COLO829 (cell line): ENCODE measurements around the gene KDELR1.

Experiments
- DNase-seq: peaks from one replicate; pipeline ENCODE4 v3.0.0; 2012; ENCODE audit warnings: low spot score

KDELR1 gene

DNA sequence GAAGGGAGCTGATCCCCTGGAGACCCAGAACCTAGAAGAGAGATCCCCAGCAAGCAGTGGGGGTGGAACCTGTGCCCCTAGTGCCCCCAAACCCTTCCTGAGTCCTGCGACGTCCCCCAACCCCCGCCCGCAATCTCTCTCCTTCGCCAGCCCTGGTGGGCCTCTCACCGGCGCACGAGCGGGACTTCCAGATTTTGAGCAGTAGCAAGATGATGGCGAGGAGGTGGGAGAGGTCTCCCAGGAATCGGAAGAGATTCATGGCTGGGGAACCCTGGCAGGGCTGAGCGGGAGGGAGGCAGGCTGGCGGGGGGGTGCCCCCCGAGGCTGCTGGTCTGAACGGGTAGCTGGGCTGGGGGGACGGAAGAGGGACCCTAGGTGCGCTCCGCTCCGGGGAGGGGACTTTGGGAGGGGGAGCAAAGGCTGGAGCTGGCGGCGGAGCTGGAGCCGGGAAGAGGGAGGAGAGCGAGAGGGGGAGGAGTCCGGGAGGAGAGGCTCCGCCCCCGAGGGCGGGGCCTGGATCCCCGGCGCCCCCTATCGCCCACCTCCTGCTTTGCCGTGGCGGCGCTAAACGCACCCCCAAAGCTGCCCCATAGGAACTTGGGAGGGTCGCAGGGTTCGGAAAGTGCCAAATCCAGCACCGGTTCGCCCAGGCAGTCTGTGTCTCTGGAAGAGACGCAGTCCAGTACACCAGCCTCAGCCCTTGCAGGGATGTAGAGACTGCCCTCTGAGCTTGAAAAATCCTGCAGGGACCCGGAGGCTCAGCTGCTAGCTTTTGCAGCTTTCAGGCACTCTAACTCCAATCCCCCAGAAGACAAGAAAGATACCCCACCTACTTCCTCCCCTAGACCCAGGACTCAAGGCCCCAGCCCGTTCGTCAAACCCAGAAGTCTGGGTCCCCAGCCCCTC is at the start of gene KDELR1:
Gene KDELR1, minus strand, starts transcription at position 452 of the 906 bp plus-strand sequence. Its CDS starts 193 bp downstream, at position 259.
- peak; percentile 79 for DNase-seq

GRCh38 chr19:48436586-48436985 is 45.2 kb upstream of the KDELR1 start:
- no peak for DNase-seq

DNA sequence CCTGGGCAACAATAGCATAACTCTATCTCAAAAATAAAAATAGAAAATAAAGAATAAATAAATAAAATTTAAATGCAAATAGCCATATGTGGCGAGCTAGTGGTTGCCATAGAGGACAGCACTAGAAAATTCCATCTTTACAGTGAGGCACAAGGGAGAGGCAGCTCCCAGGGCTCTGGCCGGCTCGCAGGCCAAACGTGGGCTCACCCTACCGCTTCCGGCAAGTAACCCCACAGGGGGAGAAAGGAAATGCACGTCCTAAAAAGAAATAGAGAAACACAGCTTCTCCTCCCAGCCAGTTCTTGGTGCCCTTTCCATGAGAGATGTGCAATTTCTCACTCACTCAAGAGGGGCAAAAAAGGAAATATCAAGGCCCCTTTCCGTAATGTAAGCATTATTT is 42.0 kb upstream of the KDELR1 start:
- DNase-seq: no peak

DNA sequence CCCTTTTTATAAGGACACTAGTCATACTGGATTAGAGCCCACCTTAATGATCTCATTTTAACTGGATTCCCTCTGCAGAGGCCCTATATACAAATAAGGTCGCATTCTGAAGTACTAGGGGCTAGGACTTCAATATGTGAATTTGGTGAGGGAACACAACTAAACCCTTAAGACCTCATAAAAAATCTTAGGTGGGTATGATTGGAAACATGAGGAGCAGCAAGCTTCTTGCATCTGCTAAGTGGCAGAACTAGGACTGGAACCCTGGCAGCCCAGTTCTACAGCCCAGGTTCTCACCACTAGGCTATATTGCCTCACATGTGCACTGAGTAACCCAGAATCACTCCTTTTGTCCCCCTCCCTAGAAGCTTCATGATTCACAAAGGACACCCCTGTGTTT is 37.3 kb upstream of the KDELR1 start:
- DNase-seq: no peak

GRCh38 chr19:48424694-48425219 is 33.4 kb upstream of the KDELR1 start:
- DNase-seq: peak; percentile 44

DNA sequence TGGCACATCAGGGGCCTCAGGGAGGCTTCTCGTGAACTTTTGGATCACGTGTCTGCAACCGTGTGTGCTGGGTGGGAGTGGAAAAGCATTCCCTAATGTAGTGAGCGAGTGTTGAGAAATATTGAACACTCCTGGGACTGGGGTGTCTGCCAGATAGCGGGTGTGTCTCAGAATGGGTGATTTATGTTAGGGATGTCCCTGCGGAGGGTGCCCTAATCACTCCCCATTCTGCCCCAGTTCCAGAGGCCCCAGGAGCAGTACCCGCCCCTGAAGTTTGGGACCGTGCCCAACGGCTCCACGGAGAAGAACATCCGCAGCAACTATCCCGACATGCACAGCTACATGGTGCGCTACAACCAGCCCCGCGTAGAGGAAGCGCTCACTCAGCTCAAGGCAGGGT is 30.2 kb upstream of the KDELR1 start:
- no peak for DNase-seq

DNA sequence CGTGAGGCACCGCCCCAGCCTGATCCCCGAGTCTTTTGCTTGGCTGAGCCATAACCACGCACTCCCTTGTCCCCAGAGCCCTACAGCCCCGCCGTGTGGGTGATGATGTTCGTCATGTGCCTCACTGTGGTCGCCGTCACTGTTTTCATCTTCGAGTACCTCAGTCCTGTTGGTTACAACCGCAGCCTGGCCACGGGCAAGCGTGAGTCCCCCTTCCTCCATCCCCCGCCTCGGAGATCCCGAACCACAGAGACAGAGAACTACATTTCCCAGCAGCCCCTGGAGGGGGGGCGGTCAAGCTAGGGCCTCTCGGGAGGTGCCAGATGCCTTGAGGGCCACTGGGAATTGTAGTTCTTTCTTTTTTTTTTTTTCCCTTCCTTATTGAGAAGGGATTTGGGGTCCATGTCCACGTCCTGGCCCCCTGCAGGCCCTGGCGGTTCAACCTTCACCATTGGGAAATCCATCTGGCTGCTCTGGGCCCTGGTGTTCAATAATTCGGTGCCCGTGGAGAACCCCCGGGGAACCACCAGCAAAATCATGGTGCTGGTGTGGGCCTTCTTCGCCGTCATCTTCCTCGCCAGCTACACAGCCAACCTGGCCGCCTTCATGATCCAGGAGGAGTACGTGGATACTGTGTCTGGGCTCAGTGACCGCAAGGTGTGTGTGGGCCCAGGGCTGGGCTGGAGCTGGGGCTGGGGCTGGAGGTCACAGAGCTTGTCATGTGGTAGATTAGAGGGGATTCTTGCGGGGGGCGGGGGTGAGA is 28.0 kb upstream of the KDELR1 start:
- DNase-seq: no peak

DNA sequence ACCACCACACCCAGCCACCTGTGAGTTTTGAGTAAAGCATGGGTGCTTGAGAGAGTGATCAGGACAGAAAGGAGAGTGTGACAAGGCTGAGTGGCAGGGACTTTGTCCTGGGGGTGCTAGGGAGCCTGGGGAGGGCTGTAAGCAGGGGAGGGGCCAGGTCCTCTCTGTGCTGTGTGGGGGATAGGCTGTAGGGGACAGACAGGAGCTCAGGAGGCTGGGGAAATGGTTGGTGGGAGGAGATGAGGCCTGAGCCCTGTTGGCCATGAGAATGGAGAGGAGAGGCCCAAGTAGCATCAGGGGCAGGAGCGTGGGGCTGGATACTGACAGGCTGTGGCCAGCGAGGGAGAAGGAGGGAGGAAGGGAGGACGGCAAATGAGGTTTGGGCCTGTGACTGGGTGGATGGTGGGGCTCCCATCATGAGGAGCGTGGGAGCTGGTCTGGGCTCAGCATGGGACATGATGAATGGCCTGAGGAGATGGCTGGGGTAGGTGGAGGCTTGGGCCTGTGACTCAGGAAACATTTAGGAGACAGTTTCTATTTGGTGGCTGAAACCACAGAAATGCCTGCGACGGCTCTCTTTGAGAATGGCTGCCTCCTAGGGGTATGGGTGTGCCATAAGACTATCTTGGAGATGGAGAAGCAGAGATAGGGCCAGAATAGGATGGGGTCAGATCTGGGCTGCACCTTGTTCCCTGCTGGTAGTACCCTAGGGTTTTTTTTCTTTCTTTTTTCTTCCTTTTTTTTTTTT is 27.1 kb upstream of the KDELR1 start:
- no peak for DNase-seq

DNA sequence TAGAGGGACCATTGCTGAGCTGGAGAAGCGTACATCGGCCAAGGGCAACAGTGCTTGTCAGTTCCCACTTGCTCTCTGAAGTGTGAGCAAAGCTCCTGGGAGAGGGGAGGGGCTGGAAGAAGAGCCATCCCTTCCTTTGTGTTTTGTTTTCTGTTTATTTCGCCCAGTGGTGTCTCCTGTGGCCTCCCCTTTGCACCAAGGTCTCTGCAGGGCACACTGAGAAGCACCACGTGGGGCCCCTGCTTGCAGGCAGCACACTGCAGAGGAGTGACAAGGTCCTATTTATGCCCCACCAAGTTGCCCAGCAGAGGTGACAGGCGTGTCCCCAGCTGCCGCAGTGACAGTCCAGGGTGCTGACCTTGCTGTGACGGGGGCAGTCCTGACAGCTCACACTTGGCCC is 26.1 kb upstream of the KDELR1 start:
- no peak for DNase-seq

GRCh38 chr19:48415806-48416221 is 24.5 kb upstream of the KDELR1 start:
- DNase-seq: no peak

DNA sequence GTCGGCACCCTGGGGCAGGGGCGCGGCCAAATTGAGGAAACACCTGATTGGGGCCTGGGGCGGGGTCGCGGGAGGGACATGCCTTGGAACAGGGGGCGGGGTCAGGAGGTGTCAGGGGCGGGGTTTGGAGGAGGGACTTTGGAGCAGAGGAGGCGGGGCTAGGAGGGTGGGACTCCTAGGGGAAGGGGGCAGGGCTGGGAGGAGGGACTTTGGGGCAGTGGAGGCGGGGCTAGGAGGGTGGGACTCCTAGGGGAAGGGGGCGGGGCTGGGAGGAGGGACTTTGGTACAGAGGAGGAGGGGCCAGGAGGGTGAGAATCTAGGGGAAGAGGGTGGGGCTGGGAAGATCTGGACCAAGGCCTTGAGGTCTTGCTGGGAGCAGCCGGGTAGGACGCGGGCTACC is 24.0 kb upstream of the KDELR1 start:
- peak; percentile 48 for DNase-seq

DNA sequence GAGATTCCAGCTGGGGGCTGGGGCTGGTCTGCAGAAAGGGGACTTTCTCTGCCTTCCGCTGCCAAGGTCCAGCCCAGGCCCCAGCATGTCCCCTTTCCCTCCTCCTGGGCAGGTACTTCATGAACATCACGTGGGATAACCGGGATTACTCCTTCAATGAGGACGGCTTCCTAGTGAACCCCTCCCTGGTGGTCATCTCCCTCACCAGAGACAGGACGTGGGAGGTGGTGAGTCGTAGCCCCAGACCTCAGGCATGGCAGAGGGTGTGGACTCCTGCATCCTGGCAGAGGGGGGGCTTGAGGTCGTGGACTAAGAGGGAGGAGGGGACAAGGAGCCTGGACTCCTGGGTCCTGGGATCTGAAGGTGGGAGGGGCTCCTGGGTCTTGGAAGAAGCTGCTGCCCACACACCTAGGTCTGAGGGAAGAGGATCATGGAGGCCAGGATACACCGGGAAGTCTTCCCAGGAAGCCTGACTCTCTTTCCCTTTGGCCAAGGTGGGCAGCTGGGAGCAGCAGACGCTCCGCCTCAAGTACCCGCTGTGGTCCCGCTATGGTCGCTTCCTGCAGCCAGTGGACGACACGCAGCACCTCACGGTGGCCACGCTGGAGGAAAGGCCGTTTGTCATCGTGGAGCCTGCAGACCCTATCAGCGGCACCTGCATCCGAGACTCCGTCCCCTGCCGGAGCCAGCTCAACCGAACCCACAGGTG is 22.7 kb upstream of the KDELR1 start:
- no peak for DNase-seq

- no peak for DNase-seq
These were observed 14.5 kb upstream of the KDELR1 start for GRCh38 chr19:48405850-48406249.

DNA sequence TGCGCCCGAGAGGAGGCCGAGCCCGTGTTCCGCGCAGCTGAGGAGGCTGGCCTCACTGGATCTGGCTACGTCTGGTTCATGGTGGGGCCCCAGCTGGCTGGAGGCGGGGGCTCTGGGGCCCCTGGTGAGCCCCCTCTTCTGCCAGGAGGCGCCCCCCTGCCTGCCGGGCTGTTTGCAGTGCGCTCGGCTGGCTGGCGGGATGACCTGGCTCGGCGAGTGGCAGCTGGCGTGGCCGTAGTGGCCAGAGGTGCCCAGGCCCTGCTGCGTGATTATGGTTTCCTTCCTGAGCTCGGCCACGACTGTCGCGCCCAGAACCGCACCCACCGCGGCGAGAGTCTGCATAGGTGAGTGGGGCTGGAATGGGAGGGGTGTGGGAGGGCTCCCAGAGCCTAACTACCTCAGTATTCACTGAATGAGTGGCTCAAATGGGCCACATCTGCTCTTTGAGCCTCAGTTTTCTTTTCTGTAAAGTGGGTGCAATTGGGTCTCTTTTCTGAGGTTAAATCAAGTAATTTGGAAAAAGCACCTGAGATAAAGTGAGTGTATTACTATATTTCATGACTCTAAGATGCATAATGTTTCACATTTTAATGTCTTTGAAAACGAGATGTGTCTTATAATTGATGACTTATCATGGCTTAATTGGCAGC is 13.8 kb upstream of the KDELR1 start:
- no peak for DNase-seq

DNA sequence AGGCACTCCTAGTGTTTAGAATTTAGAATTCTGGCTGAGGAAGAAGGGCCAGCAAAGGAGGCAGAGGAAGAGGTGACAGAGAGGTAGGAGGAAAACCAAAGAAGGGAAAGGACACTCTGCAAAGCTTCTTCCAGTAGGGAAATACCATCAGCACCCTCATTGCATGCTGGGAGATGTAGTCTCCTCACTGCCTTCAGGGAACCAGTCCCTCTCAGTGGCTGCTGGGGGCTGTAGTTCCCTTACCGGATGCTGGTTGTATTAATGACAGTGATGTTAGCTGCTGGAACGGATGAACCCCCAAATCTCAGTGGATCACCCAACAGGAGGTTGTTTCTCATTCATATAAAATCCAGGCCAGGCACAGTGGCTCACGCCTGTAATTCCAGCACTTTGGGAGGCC is 12.3 kb upstream of the KDELR1 start:
- DNase-seq: peak; percentile 44

GRCh38 chr19:48401287-48401686 is 9.9 kb upstream of the KDELR1 start:
- no peak for DNase-seq

DNA sequence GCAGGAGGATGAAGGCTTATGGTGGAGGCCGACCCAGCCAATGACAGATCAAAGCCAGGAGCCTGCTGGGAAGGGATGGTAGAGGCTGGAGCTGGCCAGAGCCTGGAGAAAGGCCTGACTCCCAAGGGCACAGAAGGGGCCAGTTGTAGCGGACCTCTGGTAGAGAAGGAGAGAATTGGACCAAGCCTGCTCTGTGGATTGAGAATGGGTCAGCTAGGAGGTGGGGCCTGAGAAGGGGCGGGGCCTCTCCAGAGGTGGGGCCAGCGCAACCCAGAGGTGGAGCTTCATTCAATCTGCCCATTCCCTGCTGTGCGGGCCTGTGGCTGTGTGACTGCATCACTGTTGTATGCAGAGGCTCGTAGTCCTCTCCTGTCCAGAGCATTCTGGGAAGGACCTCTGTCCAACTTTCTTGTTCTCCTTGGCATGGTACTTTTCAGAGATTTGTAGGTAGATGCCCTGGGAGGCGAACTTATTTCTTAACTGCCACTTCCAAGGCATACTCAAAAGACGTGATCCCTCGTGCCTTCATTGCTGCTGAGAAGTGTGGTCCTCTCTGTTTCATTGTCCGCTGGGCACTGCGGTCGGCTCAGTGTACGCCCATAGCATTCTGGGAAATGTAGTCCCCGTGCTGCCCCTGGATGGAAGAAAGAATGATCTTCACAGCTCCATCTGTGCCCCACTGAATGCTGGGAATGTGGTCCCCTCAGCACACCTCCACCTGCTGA is 8.8 kb upstream of the KDELR1 start:
- peak; percentile 51 for DNase-seq

DNA sequence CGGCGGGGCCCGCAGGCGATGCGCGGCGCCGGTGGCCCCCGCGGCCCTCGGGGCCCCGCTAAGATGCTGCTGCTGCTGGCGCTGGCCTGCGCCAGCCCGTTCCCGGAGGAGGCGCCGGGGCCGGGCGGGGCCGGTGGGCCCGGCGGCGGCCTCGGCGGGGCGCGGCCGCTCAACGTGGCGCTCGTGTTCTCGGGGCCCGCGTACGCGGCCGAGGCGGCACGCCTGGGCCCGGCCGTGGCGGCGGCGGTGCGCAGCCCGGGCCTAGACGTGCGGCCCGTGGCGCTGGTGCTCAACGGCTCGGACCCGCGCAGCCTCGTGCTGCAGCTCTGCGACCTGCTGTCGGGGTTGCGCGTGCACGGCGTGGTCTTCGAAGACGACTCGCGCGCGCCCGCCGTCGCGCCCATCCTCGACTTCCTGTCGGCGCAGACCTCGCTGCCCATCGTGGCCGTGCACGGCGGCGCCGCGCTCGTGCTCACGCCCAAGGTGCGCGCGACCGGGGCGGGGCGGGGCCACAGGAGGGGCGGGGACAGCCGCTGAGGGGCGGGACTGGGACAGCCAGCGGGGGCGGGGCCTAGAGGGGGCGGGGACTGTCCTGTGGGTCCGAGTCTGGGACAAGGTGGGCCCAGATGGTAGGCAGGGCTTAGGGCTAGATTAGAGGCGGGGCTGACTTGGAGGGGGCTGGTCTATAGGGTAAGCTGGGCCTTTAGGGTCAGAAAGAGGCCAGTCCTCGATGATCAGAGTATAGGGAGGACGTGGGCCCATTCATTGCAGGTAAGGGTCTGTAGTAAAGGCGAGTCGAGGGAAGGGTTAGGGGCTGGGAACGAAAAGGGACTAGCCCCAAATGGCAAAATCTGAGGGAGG is 7.3 kb upstream of the KDELR1 start:
- DNase-seq: peak; percentile 94

GRCh38 chr19:48398102-48398374 is 6.7 kb upstream of the KDELR1 start:
- no peak for DNase-seq
